ENCODE results near the gene KCNQ1OT1.

DNA sequence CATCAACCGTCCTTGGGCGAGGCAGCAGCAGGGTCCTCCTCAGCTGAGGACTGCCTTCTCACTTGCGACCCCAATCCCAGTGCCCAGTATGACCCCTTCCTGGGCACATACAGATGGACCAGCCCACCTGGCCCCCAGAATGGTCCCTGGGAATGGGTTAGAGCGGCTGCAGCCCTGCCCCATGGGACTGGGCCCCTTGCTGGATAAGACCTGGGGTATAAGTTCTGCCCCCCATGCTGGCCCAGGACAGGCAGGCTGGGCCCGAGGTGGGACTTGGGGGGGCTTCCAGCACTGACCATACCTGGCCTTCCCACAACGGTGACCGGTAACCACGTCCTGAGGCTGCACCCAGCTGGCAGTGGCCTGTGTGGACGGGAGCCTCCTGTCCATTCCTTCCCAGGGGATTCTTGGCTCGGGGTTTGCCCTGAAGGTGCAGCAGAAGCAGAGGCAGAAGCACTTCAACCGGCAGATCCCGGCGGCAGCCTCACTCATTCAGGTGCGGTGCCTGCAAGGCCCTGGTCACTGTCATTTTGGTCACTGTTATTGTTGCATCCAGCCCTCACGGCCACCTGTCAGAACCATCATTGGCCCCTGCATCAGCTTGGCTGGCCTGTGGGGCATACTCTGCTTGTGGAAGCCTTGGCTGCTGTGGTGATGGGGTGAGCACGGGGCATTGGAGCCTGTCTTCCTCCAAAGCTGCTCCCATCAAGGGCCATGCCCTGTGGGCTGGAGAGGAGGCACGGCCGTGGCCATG is 114.8 kb downstream of the KCNQ1OT1 start:
- TF ChIP-seq FOXK1 (CRISPR knock-in tag; IDR thresholded peaks at IDR 0.05; ENCODE audit: borderline replicate concordance) (no peak), ARID1B (IDR thresholded peaks at IDR 0.05) (no peak), MXI1 (IDR thresholded peaks at IDR 0.05; ENCODE audit: low read depth, low read length) (no peak), CBFB (CRISPR knock-in tag; IDR thresholded peaks at IDR 0.05) (no peak), POLR2A (conservative IDR thresholded peaks at IDR 0.05) (no peak), BRCA1 (IDR thresholded peaks at IDR 0.05) (no peak), BRCA1 (CRISPR knock-in tag; IDR thresholded peaks at IDR 0.05) (no peak), SIN3A (IDR thresholded peaks at IDR 0.05; ENCODE audit: borderline replicate concordance in 2 of 2, control insufficient read depth in 1 of 2, low read depth in 2 of 2, low read length in 2 of 2) (no peak), EP300 (IDR thresholded peaks at IDR 0.05; ENCODE audit: low read length) (no peak), CTCF (IDR thresholded peaks at IDR 0.05 in 2 of 3, conservative IDR thresholded peaks at IDR 0.05 in 1 of 3; ENCODE audit: insufficient read depth in 2 of 3, low read depth in 1 of 3, low read length in 3 of 3) (no peak), EZH2 (IDR thresholded peaks at IDR 0.05; ENCODE audit: borderline replicate concordance, low read depth, low read length) (no peak), TRIM25 (IDR thresholded peaks at IDR 0.05; ENCODE audit: borderline replicate concordance) (no peak)
- TF ChIP-seq, protein P1, sequence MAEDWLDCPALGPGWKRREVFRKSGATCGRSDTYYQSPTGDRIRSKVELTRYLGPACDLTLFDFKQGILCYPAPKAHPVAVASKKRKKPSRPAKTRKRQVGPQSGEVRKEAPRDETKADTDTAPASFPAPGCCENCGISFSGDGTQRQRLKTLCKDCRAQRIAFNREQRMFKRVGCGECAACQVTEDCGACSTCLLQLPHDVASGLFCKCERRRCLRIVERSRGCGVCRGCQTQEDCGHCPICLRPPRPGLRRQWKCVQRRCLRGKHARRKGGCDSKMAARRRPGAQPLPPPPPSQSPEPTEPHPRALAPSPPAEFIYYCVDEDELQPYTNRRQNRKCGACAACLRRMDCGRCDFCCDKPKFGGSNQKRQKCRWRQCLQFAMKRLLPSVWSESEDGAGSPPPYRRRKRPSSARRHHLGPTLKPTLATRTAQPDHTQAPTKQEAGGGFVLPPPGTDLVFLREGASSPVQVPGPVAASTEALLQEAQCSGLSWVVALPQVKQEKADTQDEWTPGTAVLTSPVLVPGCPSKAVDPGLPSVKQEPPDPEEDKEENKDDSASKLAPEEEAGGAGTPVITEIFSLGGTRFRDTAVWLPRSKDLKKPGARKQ (CRISPR knock-in tag; IDR thresholded peaks at IDR 0.05), result no peak
- TF ChIP-seq, protein P2, sequence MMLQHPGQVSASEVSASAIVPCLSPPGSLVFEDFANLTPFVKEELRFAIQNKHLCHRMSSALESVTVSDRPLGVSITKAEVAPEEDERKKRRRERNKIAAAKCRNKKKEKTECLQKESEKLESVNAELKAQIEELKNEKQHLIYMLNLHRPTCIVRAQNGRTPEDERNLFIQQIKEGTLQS (IDR thresholded peaks at IDR 0.05), result no peak
- TF ChIP-seq, protein P2 (CRISPR knock-in tag; conservative IDR thresholded peaks at IDR 0.05), result no peak
